Caco-2 (cell line): ENCODE results near the gene ERICH2. TPM values are rescaled to one million over a fixed set of nuclear protein-coding genes. Genes with fewer than 3 reads are reported as not detected.

Experiments
- BruUV-seq: library from RNA; stranded (reverse); fragments of 400-500 nt; replicated peaks from 2 replicates; lab custom pipeline; 2021; lab: Mats Ljungman, UMichigan
- CTCF ChIA-PET: fragments of 300-600 bp; sonication (Branson Sonifier 250); formaldehyde crosslinking; loops from one replicate; lab custom pipeline; 2022; ENCODE audit warnings: antibody characterized with exemption; lab: Charles Lee
- POLR2A ChIA-PET: fragments of 300-600 bp; sonication (Branson Sonifier 250); formaldehyde crosslinking; loops from one replicate; lab custom pipeline; 2022; ENCODE audit warnings: antibody characterized with exemption; lab: Charles Lee
- DNase-seq, 2 experiments: peaks; one replicate each; pipeline versions ENCODE4 v3.0.0 to v3.0.0-alpha.2; 2020 to 2022
- H3K27me3 ChIP-seq: replicated peaks from 2 replicates; pipeline ENCODE4 v1.6.0; 2011; ENCODE audit warnings: low read length; ENCODE audit not compliant: control insufficient read depth, insufficient read depth
- H3K36me3 ChIP-seq: 2 replicates; pipeline ENCODE4 v1.5.1; 2011; ENCODE audit warnings: low read length; ENCODE audit not compliant: control insufficient read depth, insufficient read depth
- H3K4me1 ChIP-seq: fragments of 250-450 bp; sonication (Bioruptor Pico); 2 replicates; pipeline ENCODE4 v1.5.1; 2020; ENCODE audit warnings: mild to moderate bottlenecking
- H3K4me3 ChIP-seq: 2 replicates; pipeline ENCODE4 v1.5.1; 2011; ENCODE audit warnings: low read depth, mild to moderate bottlenecking, control low read depth, low read length
- H3K9me3 ChIP-seq: fragments of 250-450 bp; sonication (Bioruptor Pico); 2 replicates; pipeline ENCODE4 v1.5.1; 2020; ENCODE audit warnings: mild to moderate bottlenecking, moderate library complexity
- H3K27ac Mint-ChIP-seq: one replicate; pipeline ENCODE4 v1.8.0; 2022; ENCODE audit warnings: mixed read lengths; ENCODE audit not compliant: unreplicated experiment
- H3K27me3 Mint-ChIP-seq: one replicate; pipeline ENCODE4 v1.8.0; 2022; ENCODE audit warnings: mixed read lengths; ENCODE audit not compliant: insufficient read depth, unreplicated experiment
- H3K36me3 Mint-ChIP-seq: one replicate; pipeline ENCODE4 v1.8.0; 2022; ENCODE audit warnings: mild to moderate bottlenecking, mixed read lengths; ENCODE audit not compliant: insufficient read depth, unreplicated experiment
- H3K4me1 Mint-ChIP-seq: one replicate; pipeline ENCODE4 v1.8.0; 2022; ENCODE audit warnings: low read depth, mixed read lengths; ENCODE audit not compliant: unreplicated experiment
- H3K4me3 Mint-ChIP-seq: one replicate; pipeline ENCODE4 v1.8.0; 2022; ENCODE audit warnings: mild to moderate bottlenecking, moderate library complexity, mixed read lengths; ENCODE audit not compliant: unreplicated experiment
- H3K9me3 Mint-ChIP-seq: one replicate; pipeline ENCODE4 v1.8.0; 2022; ENCODE audit warnings: mixed read lengths; ENCODE audit not compliant: unreplicated experiment
- CTCF ChIP-seq, 2 experiments: fragments of 200-600 bp in 1 of 2; IDR thresholded peaks; 1 replicate in 1 of 2; 2 replicates in 1 of 2; pipeline versions ENCODE4 v1.5.1 to v1.8.0; 2011 to 2022; ENCODE audit warnings: antibody characterized with exemption in 1 of 2, control low read depth in 1 of 2, inconsistent platforms in 1 of 2, low read depth in 1 of 2, low read length in 1 of 2, mild to moderate bottlenecking in 1 of 2, moderate library complexity in 1 of 2; ENCODE audit not compliant: insufficient read depth in 1 of 2, severe bottlenecking in 1 of 2, unreplicated experiment in 1 of 2
- intact Hi-C: fragments of 100-400 bp; cut with micrococcal nuclease; formaldehyde crosslinking; loops from one replicate; pipeline ENCODE4 v1.10.0; 2022; ENCODE audit not compliant: unreplicated experiment
- total RNA-seq: library from RNA; stranded (reverse); gene quantifications from 2 replicates; pipeline ENCODE4 v1.2.3, GENCODE V29; 2022

ERICH2 gene
- total RNA-seq, 1 experiment from 2014 or later: 3.1 TPM

GRCh38 chr2:170736628-170737027 is 33.5 kb upstream of the ERICH2 start:
- Mint-ChIP-seq H3K4me1 (peaks cover 14% of the 10 kb centered on the region), H3K27me3 (no peaks in the 10 kb centered on the region), H3K27ac (no peak overlapping the region), H3K9me3 (peaks cover 21% of the 10 kb centered on the region), H3K36me3 (peaks cover 20% of the 10 kb centered on the region), H3K4me3 (no peak overlapping the region)
- Histone ChIP-seq H3K9me3 (peaks cover 4% of the 10 kb centered on the region; the same call in 1 of the 2 replicates), H3K4me3 (no peak overlapping the region), H3K36me3 (no peaks in the 10 kb centered on the region), H3K4me1 (peaks cover 15% of the 10 kb centered on the region), H3K27me3 (no peaks in the 10 kb centered on the region)
- intact Hi-C loops: loop anchor here (1.0 kb wide), 1 partner anchor 76 kb away; no protein-coding TSS in a partner anchor
- DNase-seq: no peak
- no TSS peak for BruUV-seq
- no peak for TF ChIP-seq CTCF (IDR thresholded peaks at IDR 0.05; ENCODE audit: insufficient read depth in 1 of 2, low read depth in 1 of 2, low read length in 1 of 2, severe bottlenecking in 1 of 2, unreplicated experiment in 1 of 2)
- ChIA-PET CTCF (no interaction called here), POLR2A (no interaction called here)

- Mint-ChIP-seq H3K27me3 (no peaks in the 10 kb centered on the region), H3K4me3 (no peak overlapping the region), H3K27ac (no peak overlapping the region), H3K36me3 (peaks cover 20% of the 10 kb centered on the region), H3K4me1 (peaks cover 14% of the 10 kb centered on the region), H3K9me3 (peaks cover 21% of the 10 kb centered on the region)
- Histone ChIP-seq H3K9me3 (peaks cover 4% of the 10 kb centered on the region; the same call in 1 of the 2 replicates), H3K36me3 (no peaks in the 10 kb centered on the region), H3K4me3 (no peak overlapping the region), H3K27me3 (no peaks in the 10 kb centered on the region), H3K4me1 (peaks cover 15% of the 10 kb centered on the region)
- no peak for TF ChIP-seq CTCF (IDR thresholded peaks at IDR 0.05; ENCODE audit: insufficient read depth in 1 of 2, low read depth in 1 of 2, low read length in 1 of 2, severe bottlenecking in 1 of 2, unreplicated experiment in 1 of 2)
- POLR2A ChIA-PET: no interaction called here
- CTCF ChIA-PET: no interaction called here
- no peak for DNase-seq
- intact Hi-C loops: no loop called here
- no TSS peak for BruUV-seq
These were observed 32.8 kb upstream of the ERICH2 start for GRCh38 chr2:170737406-170737805.

- intact Hi-C loops: loop anchor here (2.0 kb wide), 1 partner anchor 33 kb away; the partner anchor contains the start of gene ERICH2
- peaks cover 20% of the 10 kb centered on the region for H3K36me3 Mint-ChIP-seq
- Histone ChIP-seq H3K4me1 (peaks cover 15% of the 10 kb centered on the region), H3K4me3 (no peak overlapping the region), H3K27me3 (no peaks in the 10 kb centered on the region), H3K36me3 (no peaks in the 10 kb centered on the region), H3K9me3 (peaks cover 4% of the 10 kb centered on the region; the same call in 1 of the 2 replicates)
- H3K27me3 Mint-ChIP-seq: no peaks in the 10 kb centered on the region
- H3K27ac Mint-ChIP-seq: no peak overlapping the region
- peaks cover 14% of the 10 kb centered on the region for H3K4me1 Mint-ChIP-seq
- TF ChIP-seq CTCF (IDR thresholded peaks at IDR 0.05; ENCODE audit: insufficient read depth in 1 of 2, low read depth in 1 of 2, low read length in 1 of 2, severe bottlenecking in 1 of 2, unreplicated experiment in 1 of 2): no peak
- H3K4me3 Mint-ChIP-seq: no peak overlapping the region
- H3K9me3 Mint-ChIP-seq: peaks cover 21% of the 10 kb centered on the region
- POLR2A ChIA-PET: no interaction called here
- BruUV-seq: no TSS peak
- no peak for DNase-seq
- CTCF ChIA-PET: interaction anchor here (1.4 kb wide), 1 partner anchor 376 kb away, joined by 3 read pairs; no protein-coding TSS in a partner anchor
These were observed 32.4 kb upstream of the ERICH2 start for GRCh38 chr2:170737821-170738220.
